HG03025 (cell line): ENCODE data around the gene ADAMTS16.

Experiments used
- ATAC-seq: cut with Tn5 transposase; IDR thresholded peaks from one replicate; pipeline ENCODE4 v1.9.1; 2021; ENCODE audit warnings: mild to moderate bottlenecking, moderate library complexity; ENCODE audit not compliant: unreplicated experiment, low FRiP score

Gene ADAMTS16

DNA sequence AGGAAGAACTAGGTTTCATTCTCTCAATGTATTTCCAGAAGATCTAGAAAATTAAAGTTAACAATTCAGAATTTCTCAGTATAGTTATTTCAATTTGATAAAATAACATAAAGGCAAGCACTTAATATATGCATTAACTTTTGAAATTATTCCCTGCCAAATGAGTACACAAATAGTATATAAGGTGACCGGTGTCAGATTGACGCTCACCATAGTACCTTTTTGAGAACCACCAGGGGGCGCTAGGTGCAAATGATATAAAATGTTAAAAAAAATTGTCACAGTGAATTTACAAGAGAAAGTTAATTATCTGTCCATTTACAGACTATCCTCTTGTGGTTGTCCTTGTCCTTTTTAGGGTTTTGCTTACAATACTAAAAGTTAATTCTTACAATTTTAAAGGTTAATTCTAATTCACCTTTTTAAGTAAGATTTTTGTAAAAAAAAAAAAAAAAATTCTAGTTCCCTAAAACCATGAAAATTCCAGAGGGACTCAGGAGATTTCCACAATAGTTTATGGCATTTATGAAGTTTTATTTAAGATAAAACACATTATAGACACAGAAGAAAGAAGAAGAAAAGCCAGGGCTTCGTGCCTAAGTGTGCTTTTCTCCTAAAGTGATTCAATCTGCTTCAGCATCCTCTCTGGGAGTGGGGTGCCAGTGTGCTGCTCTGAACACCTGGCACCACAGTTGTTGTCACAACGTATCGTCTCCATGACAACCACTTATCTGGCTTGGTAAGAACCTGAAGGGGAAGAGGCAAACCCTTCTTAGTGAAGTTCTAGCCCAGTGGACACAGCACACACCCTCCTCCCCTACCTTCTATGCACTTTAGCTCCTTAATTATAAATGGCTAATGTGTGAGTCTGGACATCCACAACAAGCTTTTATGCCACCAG is 1.7 kb downstream of the ADAMTS16 start:
- ATAC-seq, result no peak

DNA sequence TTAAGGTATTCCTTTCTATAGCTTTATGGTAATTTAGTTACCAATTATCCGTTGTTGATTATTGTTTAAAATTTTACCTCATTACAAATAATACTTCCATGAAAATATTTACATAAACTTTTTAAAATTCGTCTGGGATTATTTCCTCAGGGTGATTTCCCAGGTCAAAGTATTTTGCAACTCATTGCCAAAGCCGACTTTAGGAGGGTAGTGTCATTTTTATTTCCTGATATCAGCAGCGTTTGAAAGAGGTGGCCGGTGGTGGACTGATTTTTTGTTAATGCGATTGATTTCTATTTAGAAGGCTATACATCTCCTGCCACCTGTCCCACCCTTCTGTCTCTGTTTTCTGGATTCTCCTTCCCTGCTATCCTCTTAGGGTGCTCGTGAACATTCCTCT is 4.3 kb downstream of the ADAMTS16 start:
- no peak for ATAC-seq

GRCh38 chr5:5145651-5146529 is 5.8 kb downstream of the ADAMTS16 start:
- no peak for ATAC-seq

DNA sequence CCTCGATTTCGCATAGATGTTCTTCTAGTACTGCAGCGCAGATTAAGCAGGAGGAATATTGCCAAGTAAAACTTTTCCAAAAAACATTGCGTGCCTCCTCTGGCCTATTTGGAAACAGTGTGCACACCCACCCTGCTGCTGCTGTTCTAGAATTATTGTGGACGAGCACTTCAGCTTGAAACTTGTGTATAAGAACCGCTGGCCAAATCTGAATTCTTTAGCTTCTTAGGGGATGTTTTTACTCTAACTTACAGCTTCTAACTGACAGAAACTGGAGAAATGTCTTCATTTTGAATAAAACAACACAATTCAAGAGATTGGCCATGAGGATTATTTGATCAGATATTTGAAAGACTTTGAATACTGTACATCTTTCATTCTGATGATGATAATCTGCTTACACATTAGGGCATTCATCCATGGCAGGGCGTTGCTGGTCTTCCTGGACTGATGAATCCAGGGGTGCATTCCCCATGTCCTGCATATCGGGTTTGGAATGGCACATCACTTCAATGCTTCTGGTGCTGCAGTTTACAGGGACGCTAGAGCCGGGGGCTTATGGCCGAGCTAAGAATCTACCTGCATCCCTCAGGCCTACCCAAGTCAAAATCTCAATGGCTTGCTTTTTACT is 6.5 kb downstream of the ADAMTS16 start:
- no peak for ATAC-seq

GRCh38 chr5:5149154-5149553 is 9.0 kb downstream of the ADAMTS16 start:
- ATAC-seq, result no peak

- no peak for ATAC-seq
Measured at GRCh38 chr5:5150667-5151066, 10.5 kb downstream of the ADAMTS16 start.

DNA sequence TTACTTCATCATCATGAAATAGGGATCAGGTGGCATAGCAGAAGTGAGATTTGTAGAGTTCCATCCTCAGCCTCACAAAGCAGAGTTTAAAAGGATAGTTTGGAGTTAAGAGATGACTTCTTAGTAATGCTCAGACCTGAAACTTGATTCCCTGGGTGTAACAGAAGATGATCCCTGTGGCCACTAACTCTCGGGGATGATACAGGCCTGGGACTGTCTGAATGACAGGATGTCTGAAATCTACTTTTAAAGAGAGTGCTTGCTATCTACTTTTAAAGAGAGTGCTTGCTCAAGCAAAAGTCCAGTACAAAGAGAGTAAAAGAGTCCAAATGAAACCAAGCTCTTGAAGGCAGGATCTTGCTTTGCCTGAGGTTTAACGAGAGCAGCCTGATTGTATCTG is 14.6 kb downstream of the ADAMTS16 start:
- no peak for ATAC-seq

GRCh38 chr5:5155617-5156016 is 15.5 kb downstream of the ADAMTS16 start:
- no peak for ATAC-seq

DNA sequence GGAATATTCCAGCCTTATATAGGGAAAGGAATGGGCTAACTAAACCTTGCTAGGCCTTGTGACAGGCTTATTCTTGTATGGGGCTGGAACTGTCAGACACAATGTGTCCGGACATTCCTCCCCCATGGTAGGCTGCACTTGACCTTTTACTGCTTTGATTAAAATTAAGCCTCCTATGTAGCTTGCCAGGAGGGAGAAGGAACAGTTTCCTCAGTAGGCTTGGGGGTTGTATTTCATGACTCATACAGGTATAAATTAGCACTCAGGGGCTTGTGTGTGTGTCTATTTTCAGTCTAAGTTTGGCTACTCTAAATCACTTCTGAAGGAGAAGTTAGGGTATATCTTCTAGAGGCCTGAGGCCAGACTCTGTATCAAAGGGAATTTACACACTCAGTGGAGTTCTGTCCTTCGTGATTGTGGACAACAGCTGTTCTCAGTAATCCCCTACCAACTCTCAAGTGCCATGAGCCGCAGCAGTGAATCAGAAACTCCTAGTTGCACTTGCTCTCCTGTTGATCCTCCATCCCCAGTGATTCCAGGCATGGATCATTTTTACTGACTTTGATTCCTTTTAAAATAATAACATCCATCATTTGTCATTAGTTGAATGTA is 16.4 kb downstream of the ADAMTS16 start:
- no peak for ATAC-seq

GRCh38 chr5:5158472-5158895 is 18.4 kb downstream of the ADAMTS16 start:
- no peak for ATAC-seq

- no peak for ATAC-seq
Measured at GRCh38 chr5:5159282-5160103, 19.4 kb downstream of the ADAMTS16 start.

DNA sequence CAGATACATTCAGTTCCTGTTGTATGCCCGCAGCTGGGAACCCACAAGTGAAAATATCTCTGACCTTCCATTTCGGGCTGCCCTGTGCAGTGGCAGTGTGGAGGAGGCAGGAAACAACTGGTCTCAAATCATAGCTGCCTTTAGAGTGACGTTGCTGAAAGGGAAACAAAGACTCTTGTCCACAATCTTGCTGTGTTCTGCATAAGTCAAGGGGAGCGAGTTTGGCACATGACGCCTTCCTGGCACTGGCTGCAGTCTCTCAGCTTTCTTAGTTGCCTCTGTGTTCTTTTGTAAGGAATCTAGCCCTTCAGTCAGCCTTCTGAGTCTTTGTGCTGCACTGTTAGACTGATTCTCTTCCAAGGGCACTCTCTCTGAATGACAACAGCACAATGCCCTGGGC is 24.0 kb downstream of the ADAMTS16 start:
- no peak for ATAC-seq

GRCh38 chr5:5165541-5166002 is 25.4 kb downstream of the ADAMTS16 start:
- ATAC-seq, result no peak

DNA sequence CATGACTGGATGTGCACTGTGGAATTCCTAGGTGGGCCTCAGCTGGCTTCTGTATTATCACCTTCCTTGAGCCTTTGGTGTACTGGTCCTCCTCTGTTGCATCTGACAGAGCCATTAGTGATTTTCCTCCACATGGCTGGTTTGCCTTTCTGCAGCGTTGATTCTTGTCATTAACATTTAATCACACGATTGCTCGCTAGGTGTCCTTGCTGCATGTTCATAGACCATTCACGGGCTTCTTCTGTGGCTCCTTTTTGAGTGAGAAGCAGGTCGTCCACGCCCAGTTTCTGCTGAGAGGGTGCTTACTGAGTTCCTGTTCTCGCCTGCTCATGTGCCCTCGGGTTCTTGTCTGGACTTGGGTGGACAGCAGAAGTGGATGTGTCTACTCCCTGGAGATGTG is 29.3 kb downstream of the ADAMTS16 start:
- no peak for ATAC-seq

GRCh38 chr5:5178136-5178535 is 38.0 kb downstream of the ADAMTS16 start:
- ATAC-seq, result no peak

DNA sequence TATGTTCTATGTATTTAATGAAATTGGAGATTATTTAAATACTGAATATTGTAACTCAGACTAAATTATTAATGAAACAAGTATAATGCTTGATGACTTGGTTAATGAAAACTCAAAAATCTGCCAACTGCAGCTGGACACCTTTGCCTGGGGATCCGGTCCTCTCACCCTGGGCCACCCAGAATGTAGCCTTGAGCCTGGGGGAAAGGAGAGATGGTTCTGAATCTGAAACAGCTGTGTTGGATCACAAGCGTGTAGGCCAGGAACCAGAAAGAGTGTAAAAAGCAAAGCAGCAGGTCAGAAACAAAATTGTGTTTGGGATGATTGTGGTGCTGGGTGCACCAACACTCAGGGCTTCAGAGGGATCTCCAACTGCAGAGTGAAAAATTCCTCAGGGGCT is 38.5 kb downstream of the ADAMTS16 start:
- no peak for ATAC-seq

GRCh38 chr5:5179079-5179478 is 38.9 kb downstream of the ADAMTS16 start:
- no peak for ATAC-seq

DNA sequence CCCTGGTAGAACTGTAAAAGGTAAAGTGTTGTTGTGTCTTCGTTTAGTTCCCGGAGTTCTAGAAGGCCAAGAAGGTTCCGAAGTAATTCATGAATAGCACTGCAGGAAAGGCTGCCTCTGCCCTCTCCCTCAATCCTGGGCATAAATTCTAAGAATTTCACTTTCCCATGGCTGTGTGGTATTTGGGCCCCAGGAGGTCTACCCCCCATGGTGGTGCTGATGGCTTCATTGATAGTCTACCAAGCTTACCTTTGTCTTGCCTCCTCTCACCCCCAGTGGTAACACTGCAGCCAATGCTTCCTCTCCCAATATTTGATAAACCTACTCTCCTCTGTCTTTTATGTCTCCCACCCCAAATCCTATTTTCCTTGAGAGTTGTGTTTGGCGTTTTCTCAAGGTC is 39.5 kb downstream of the ADAMTS16 start:
- ATAC-seq, result no peak

DNA sequence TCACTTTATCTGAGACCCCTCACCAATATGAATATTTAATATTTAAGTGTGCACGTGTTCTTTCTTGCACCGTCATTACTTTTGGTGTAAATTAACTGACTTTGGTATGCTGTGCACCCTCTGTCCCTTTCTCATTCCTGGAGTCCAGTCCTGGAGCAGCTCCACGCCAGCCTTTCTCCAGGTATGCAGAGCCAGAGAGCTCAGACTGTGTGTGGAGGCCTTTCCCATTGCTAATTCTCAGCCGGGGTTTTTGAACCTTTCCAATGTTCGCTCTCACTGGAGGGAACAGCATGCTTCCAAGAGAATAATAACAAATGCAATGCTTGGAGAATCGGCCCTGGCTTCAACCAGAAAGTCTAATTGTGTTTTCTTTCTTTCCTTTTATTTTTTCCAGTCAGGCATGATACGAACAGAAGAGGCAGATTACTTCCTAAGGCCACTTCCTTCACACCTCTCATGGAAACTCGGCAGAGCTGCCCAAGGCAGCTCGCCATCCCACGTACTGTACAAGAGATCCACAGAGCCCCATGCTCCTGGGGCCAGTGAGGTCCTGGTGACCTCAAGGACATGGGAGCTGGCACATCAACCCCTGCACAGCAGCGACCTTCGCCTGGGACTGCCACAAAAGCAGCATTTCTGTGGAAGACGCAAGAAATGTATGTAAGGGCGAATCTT is 41.7 kb downstream of the ADAMTS16 start:
- ATAC-seq, result no peak
